HL-60 (cell line): ENCODE results near the gene SEPTIN5.

Source experiments
- DNase-seq, 2 experiments: peaks; one replicate each; pipeline ENCODE4 v3.0.0-alpha.2; 2010 to 2020; ENCODE audit warnings: low read depth in 1 of 2, low spot score in 1 of 2
- H3K27ac ChIP-seq: fragments of 250-450 bp; sonication (Bioruptor Pico); replicated peaks from 2 replicates; pipeline ENCODE4 v1.5.1; 2020; ENCODE audit warnings: mild to moderate bottlenecking, moderate library complexity
- H3K27me3 ChIP-seq: fragments of 250-450 bp; sonication (Bioruptor Pico); 2 replicates; pipeline ENCODE4 v1.5.1; 2021; ENCODE audit warnings: mild to moderate bottlenecking, moderate library complexity; ENCODE audit not compliant: insufficient read depth, poor library complexity, severe bottlenecking
- H3K4me3 ChIP-seq: replicated peaks from 2 replicates; pipeline ENCODE4 v1.5.1; 2011; ENCODE audit warnings: mild to moderate bottlenecking, control low read depth, low read length; ENCODE audit not compliant: insufficient read depth
- CTCF ChIP-seq: IDR thresholded peaks from one replicate; pipeline ENCODE4 v1.5.1; 2011; ENCODE audit warnings: low read length, control low read depth, inconsistent platforms; ENCODE audit not compliant: insufficient read depth
- GABPA ChIP-seq: IDR thresholded peaks from 2 replicates; pipeline ENCODE4 v1.6.1; 2012; ENCODE audit warnings: low read depth
- POLR2AphosphoS5 ChIP-seq: IDR thresholded peaks from 2 replicates; pipeline ENCODE4 v1.6.1; 2012; ENCODE audit warnings: low read depth
- REST ChIP-seq: IDR thresholded peaks from 2 replicates; pipeline ENCODE4 v1.6.1; 2012; ENCODE audit warnings: low read depth; ENCODE audit not compliant: insufficient replicate concordance
- SPI1 ChIP-seq: IDR thresholded peaks from 2 replicates; pipeline ENCODE4 v1.6.1; 2012; ENCODE audit warnings: low read depth, mild to moderate bottlenecking, borderline replicate concordance

SEPTIN5 gene

GRCh38 chr22:19680911-19681862 is 33.1 kb upstream of the SEPTIN5 start:
- no peak for DNase-seq
- no peak overlapping the region for H3K27ac ChIP-seq
- TF ChIP-seq CTCF: no peak
- no peak for TF ChIP-seq SPI1
- no peak for TF ChIP-seq POLR2AphosphoS5
- TF ChIP-seq REST: no peak
- TF ChIP-seq GABPA: no peak

GRCh38 chr22:19681863-19682245 is 32.4 kb upstream of the SEPTIN5 start:
- no peak overlapping the region for H3K27ac ChIP-seq
- DNase-seq: no peak
- no peaks in the 10 kb centered on the region for H3K27me3 ChIP-seq
- no peak for TF ChIP-seq CTCF
- no peak for TF ChIP-seq POLR2AphosphoS5
- TF ChIP-seq REST: no peak
- TF ChIP-seq SPI1: no peak
- no peak for TF ChIP-seq GABPA
- H3K4me3 ChIP-seq: no peak overlapping the region

More at GRCh38 chr22:19680911-19681862, 33.1 kb upstream of the SEPTIN5 start:
- Histone ChIP-seq H3K27me3 (no peaks in the 10 kb centered on the region), H3K4me3 (no peak overlapping the region)

- TF ChIP-seq REST (no peak), CTCF (no peak), GABPA (no peak), POLR2AphosphoS5 (no peak), SPI1 (no peak)
- Histone ChIP-seq H3K4me3 (no peak overlapping the region; the same call in 1 of the 2 replicates), H3K27me3 (no peaks in the 10 kb centered on the region), H3K27ac (peak overlapping the region; percentile 98)
- DNase-seq: peak in 1 of 2 experiments; percentile 30
Observed at GRCh38 chr22:19686946-19687345, 27.4 kb upstream of the SEPTIN5 start.
